ENCODE results near the gene SPATA13.
"Not testable (repeated sequence)": the region's sequence is repeated elsewhere in the genome, so short reads cannot be mapped to it uniquely, and the experiment has no call there.

DNA sequence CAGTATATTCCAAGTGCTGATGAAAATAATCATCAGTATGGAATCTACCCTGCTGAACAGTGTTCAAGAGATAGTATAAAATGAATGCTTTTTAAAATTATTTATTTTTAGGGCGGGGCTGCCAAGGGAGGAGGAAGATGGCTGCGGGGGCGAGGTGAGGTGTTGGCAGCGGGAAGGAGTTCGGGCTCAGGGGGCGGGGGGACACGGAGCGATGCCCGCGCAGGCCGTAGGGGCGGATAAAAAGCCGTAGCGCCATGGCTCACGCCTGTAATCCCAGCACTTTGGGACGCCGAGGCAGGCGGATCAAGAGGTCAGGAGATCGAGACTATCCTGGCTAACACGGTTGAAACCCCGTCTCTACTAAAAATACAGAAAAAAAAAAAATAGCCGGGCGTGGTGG lies 167.1 kb downstream of the SPATA13 start:
- not testable (repeated sequence) for TF ChIP-seq POLR2A (IDR thresholded peaks at IDR 0.05)
- TF ChIP-seq, protein P1, sequence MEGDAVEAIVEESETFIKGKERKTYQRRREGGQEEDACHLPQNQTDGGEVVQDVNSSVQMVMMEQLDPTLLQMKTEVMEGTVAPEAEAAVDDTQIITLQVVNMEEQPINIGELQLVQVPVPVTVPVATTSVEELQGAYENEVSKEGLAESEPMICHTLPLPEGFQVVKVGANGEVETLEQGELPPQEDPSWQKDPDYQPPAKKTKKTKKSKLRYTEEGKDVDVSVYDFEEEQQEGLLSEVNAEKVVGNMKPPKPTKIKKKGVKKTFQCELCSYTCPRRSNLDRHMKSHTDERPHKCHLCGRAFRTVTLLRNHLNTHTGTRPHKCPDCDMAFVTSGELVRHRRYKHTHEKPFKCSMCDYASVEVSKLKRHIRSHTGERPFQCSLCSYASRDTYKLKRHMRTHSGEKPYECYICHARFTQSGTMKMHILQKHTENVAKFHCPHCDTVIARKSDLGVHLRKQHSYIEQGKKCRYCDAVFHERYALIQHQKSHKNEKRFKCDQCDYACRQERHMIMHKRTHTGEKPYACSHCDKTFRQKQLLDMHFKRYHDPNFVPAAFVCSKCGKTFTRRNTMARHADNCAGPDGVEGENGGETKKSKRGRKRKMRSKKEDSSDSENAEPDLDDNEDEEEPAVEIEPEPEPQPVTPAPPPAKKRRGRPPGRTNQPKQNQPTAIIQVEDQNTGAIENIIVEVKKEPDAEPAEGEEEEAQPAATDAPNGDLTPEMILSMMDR (IDR thresholded peaks at IDR 0.05): not testable (repeated sequence)

Data from adrenal gland (tissue), 5 donors.